ENCODE data around the gene C10orf71. TPM values are rescaled to one million over a fixed set of nuclear protein-coding genes. Genes with fewer than 3 reads are reported as not detected.

Gene C10orf71
- total and polyA plus RNA-seq, 9 donors: 0.01 to 0.03 (median 0.03) TPM; not detected in 6

- DNase-seq: no peak
- no peaks in the 10 kb centered on the region for H3K36me3 ChIP-seq
- no peaks in the 10 kb centered on the region for H3K9me3 ChIP-seq
- no peak overlapping the region for H3K4me3 ChIP-seq
- no peaks in the 10 kb centered on the region for H3K4me1 ChIP-seq (ENCODE audit: insufficient read depth)
- TF ChIP-seq EP300 (IDR thresholded peaks at IDR 0.05): no peak
- TF ChIP-seq POLR2A (IDR thresholded peaks at IDR 0.05): no peak
- no peak for TF ChIP-seq CTCF (IDR thresholded peaks at IDR 0.05)
- intact Hi-C loops (cut with DNase I): no loop called here
- no peaks in the 10 kb centered on the region for H3K27me3 ChIP-seq
- WGBS, 3 donors: 78 to 85% (median 84%) methylated on average over 10 of the region's 10 CpGs
- no peak overlapping the region for H3K27ac ChIP-seq
Observed at GRCh38 chr10:49362596-49363260, 63.8 kb downstream of the C10orf71 start.

GRCh38 chr10:49363309-49364031 lies 64.5 kb downstream of the C10orf71 start:
- intact Hi-C loops (cut with DNase I): no loop called here
- 81 to 84% (median 83%) methylated on average over 8 of the region's 8 CpGs for WGBS, 3 donors

DNA sequence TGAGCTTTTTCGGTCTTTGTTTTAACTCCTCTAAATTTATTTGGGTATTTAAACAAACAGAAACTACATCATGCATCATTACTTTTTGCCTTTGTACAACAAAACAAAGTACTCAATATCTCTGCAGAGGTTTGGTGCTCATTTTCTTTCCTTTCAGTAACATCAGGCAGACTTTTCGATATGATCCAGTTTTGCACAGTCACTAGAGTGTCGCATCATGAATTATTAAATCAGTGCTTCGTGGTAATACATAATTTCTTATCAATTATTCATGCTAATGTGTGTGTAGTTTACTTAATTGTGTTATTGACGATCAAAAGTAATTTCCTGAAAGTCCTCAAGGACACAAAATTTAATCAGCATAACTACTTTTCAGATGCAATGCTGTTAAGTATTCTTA lies 65.1 kb downstream of the C10orf71 start:
- WGBS, 3 donors: 71 to 82% (median 73%) methylated on average over 5 of the region's 5 CpGs
- TF ChIP-seq POLR2A (IDR thresholded peaks at IDR 0.05): no peak
- TF ChIP-seq CTCF (IDR thresholded peaks at IDR 0.05): no peak
- TF ChIP-seq EP300 (IDR thresholded peaks at IDR 0.05): no peak
- Histone ChIP-seq H3K4me3 (no peak overlapping the region), H3K4me1 (ENCODE audit: insufficient read depth) (no peaks in the 10 kb centered on the region), H3K36me3 (no peaks in the 10 kb centered on the region), H3K27me3 (no peaks in the 10 kb centered on the region), H3K27ac (no peak overlapping the region), H3K9me3 (no peaks in the 10 kb centered on the region)
- intact Hi-C loops (cut with DNase I): no loop called here
- DNase-seq: no peak

More at GRCh38 chr10:49363309-49364031, 64.5 kb downstream of the C10orf71 start:
- Histone ChIP-seq H3K27ac (no peak overlapping the region), H3K4me3 (no peak overlapping the region), H3K27me3 (no peaks in the 10 kb centered on the region), H3K36me3 (no peaks in the 10 kb centered on the region), H3K9me3 (no peaks in the 10 kb centered on the region), H3K4me1 (ENCODE audit: insufficient read depth) (no peaks in the 10 kb centered on the region)
- TF ChIP-seq POLR2A (IDR thresholded peaks at IDR 0.05) (no peak), EP300 (IDR thresholded peaks at IDR 0.05) (no peak), CTCF (IDR thresholded peaks at IDR 0.05) (no peak)
- DNase-seq: no peak

GRCh38 chr10:49364747-49365146 lies 65.8 kb downstream of the C10orf71 start:
- H3K27me3 ChIP-seq: no peaks in the 10 kb centered on the region
- H3K36me3 ChIP-seq: no peaks in the 10 kb centered on the region
- no peaks in the 10 kb centered on the region for H3K4me1 ChIP-seq (ENCODE audit: insufficient read depth)
- no peak for TF ChIP-seq EP300 (IDR thresholded peaks at IDR 0.05)
- no peak for TF ChIP-seq CTCF (IDR thresholded peaks at IDR 0.05)
- no peak for TF ChIP-seq POLR2A (IDR thresholded peaks at IDR 0.05)
- H3K4me3 ChIP-seq: no peak overlapping the region
- H3K9me3 ChIP-seq: no peaks in the 10 kb centered on the region
- WGBS, 3 donors: 83 to 89% (median 86%) methylated on average over 8 of the region's 8 CpGs
- no peak overlapping the region for H3K27ac ChIP-seq
- intact Hi-C loops (cut with DNase I): no loop called here
- DNase-seq: no peak
